Measurements from ENCODE around the gene FHL1. TPM values are rescaled to one million over a fixed set of nuclear protein-coding genes. Genes with fewer than 3 reads are reported as not detected.

The FHL1 gene
- polyA plus RNA-seq, 1 of the 3 experiments (the other 2 are of a cell fraction), result 57.8 TPM

DNA sequence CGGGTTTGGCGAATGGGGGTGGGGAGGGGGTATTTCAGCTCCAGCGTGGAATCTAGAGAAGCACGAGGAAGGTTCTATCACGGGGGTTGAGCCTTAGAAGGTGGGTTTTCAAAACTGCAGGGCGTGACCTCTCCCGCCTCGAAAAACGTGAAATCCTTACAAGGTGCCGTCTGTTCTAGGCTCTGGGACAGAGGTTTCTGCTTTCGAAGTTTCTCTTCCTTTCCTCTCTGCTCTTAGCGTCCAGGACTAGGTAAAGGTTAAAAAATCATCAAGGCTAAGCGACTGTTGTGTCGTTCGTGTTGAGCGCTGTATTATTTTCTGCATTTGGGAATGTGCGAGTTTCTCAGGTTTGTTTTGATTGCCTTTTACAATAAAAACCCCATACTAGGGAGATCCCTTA is 1.1 kb downstream of the FHL1 start:
- CTCF ChIA-PET, result no interaction called here
- POLR2A ChIA-PET, result no interaction called here
- H3K27ac ChIP-seq (ENCODE audit: low read depth in 2 of 2, low read length in 1 of 2), result no peak overlapping the region
- H3K4me3 ChIP-seq (ENCODE audit: low read depth in 2 of 2, low read length in 1 of 2), result peak overlapping the region; percentile 42 to 68
- H3K79me2 ChIP-seq (ENCODE audit: insufficient read depth), result no peaks in the 10 kb centered on the region; the same call in none of the 2 replicates
- no peaks in the 10 kb centered on the region; the same call in 1 of the 2 replicates for H3K27me3 ChIP-seq (ENCODE audit: insufficient read depth)
- H2AFZ ChIP-seq (ENCODE audit: low read depth), result no peak overlapping the region
- no peaks in the 10 kb centered on the region for H3K36me3 ChIP-seq (replicated peaks in 1 of 2; ENCODE audit: control insufficient read depth in 1 of 2, insufficient read depth in 2 of 2, low read length in 1 of 2)
- 23% methylated on average over 17 of the region's 17 CpGs for WGBS (ENCODE audit: low lambda C conversion rate)
- H3F3A ChIP-seq (replicated peaks; ENCODE audit: insufficient read depth), result no peaks in the 10 kb centered on the region
- H3K4me1 ChIP-seq (ENCODE audit: control insufficient read depth in 1 of 2, insufficient read depth in 2 of 2, low read depth in 1 of 2, low read length in 1 of 2), result no peaks in the 10 kb centered on the region; a peak in 2 of 4 replicates
- H4K20me1 ChIP-seq (ENCODE audit: insufficient read depth), result no peaks in the 10 kb centered on the region; the same call in 1 of the 2 replicates
- peak overlapping the region; percentile 67; the same call in 1 of the 2 replicates for H3K4me2 ChIP-seq
- no peak for DNase-seq
- H3K9me3 ChIP-seq, result no peaks in the 10 kb centered on the region
- TF ChIP-seq SMC3 (IDR thresholded peaks at IDR 0.05; ENCODE audit: low read depth, low read length), result no peak
- no peak for TF ChIP-seq FOXJ3 (CRISPR knock-in tag; IDR thresholded peaks at IDR 0.05)
- TF ChIP-seq, protein P1, sequence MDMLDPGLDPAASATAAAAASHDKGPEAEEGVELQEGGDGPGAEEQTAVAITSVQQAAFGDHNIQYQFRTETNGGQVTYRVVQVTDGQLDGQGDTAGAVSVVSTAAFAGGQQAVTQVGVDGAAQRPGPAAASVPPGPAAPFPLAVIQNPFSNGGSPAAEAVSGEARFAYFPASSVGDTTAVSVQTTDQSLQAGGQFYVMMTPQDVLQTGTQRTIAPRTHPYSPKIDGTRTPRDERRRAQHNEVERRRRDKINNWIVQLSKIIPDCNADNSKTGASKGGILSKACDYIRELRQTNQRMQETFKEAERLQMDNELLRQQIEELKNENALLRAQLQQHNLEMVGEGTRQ (IDR thresholded peaks at IDR 0.05; ENCODE audit: borderline replicate concordance, low read depth, low read length), result no peak
- TF ChIP-seq YY1 (IDR thresholded peaks at IDR 0.05; ENCODE audit: low read depth), result no peak
- TF ChIP-seq RCOR1 (IDR thresholded peaks at IDR 0.05; ENCODE audit: low read length), result no peak
- no peak for TF ChIP-seq ELF1 (IDR thresholded peaks at IDR 0.05)
- no peak for TF ChIP-seq TCF12 (IDR thresholded peaks at IDR 0.05)
- no peak for TF ChIP-seq NRF1 (IDR thresholded peaks at IDR 0.05; ENCODE audit: low read depth, low read length)
- TF ChIP-seq FOSL2 (IDR thresholded peaks at IDR 0.05; ENCODE audit: borderline replicate concordance, low read depth), result no peak
- TF ChIP-seq, protein P2, sequence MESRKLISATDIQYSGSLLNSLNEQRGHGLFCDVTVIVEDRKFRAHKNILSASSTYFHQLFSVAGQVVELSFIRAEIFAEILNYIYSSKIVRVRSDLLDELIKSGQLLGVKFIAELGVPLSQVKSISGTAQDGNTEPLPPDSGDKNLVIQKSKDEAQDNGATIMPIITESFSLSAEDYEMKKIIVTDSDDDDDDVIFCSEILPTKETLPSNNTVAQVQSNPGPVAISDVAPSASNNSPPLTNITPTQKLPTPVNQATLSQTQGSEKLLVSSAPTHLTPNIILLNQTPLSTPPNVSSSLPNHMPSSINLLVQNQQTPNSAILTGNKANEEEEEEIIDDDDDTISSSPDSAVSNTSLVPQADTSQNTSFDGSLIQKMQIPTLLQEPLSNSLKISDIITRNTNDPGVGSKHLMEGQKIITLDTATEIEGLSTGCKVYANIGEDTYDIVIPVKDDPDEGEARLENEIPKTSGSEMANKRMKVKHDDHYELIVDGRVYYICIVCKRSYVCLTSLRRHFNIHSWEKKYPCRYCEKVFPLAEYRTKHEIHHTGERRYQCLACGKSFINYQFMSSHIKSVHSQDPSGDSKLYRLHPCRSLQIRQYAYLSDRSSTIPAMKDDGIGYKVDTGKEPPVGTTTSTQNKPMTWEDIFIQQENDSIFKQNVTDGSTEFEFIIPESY (IDR thresholded peaks at IDR 0.05; ENCODE audit: borderline replicate concordance, low read depth), result no peak
- TF ChIP-seq, protein P3, sequence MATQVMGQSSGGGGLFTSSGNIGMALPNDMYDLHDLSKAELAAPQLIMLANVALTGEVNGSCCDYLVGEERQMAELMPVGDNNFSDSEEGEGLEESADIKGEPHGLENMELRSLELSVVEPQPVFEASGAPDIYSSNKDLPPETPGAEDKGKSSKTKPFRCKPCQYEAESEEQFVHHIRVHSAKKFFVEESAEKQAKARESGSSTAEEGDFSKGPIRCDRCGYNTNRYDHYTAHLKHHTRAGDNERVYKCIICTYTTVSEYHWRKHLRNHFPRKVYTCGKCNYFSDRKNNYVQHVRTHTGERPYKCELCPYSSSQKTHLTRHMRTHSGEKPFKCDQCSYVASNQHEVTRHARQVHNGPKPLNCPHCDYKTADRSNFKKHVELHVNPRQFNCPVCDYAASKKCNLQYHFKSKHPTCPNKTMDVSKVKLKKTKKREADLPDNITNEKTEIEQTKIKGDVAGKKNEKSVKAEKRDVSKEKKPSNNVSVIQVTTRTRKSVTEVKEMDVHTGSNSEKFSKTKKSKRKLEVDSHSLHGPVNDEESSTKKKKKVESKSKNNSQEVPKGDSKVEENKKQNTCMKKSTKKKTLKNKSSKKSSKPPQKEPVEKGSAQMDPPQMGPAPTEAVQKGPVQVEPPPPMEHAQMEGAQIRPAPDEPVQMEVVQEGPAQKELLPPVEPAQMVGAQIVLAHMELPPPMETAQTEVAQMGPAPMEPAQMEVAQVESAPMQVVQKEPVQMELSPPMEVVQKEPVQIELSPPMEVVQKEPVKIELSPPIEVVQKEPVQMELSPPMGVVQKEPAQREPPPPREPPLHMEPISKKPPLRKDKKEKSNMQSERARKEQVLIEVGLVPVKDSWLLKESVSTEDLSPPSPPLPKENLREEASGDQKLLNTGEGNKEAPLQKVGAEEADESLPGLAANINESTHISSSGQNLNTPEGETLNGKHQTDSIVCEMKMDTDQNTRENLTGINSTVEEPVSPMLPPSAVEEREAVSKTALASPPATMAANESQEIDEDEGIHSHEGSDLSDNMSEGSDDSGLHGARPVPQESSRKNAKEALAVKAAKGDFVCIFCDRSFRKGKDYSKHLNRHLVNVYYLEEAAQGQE (IDR thresholded peaks at IDR 0.05; ENCODE audit: low read depth, low read length), result no peak
- H3K9ac ChIP-seq, result no peak overlapping the region
- H3K9me2 ChIP-seq, result no peaks in the 10 kb centered on the region

DNA sequence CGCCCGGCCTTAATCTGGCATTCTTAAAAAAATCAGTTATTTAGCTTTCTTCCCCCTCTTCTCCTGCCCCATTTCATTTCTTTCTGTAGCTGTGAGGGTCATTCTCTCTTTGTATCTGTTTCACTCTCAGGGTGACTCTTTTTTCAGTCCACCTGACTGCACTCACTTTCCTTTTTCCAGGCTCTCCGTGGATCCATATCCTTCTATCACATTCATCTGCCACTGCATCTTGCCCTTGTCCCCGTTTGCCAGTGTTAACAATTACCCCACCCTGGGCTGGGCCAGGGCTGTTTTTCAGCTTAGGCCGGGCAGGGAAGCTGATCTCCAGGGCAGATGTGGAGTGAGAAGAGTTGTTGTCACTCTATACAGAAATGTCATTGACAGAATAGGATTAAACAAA is 7.7 kb downstream of the FHL1 start:
- CTCF ChIA-PET, result no interaction called here
- Histone ChIP-seq H4K20me1 (ENCODE audit: insufficient read depth) (no peaks in the 10 kb centered on the region; the same call in 1 of the 2 replicates), H3K36me3 (replicated peaks in 1 of 2; ENCODE audit: control insufficient read depth in 1 of 2, insufficient read depth in 2 of 2, low read length in 1 of 2) (no peaks in the 10 kb centered on the region), H2AFZ (ENCODE audit: low read depth) (no peak overlapping the region), H3K27me3 (ENCODE audit: insufficient read depth) (no peaks in the 10 kb centered on the region; the same call in 1 of the 2 replicates), H3F3A (replicated peaks; ENCODE audit: insufficient read depth) (no peaks in the 10 kb centered on the region), H3K4me2 (no peak overlapping the region), H3K4me1 (ENCODE audit: control insufficient read depth in 1 of 2, insufficient read depth in 2 of 2, low read depth in 1 of 2, low read length in 1 of 2) (no peaks in the 10 kb centered on the region), H3K9me3 (no peaks in the 10 kb centered on the region), H3K9me2 (no peaks in the 10 kb centered on the region), H3K79me2 (ENCODE audit: insufficient read depth) (no peaks in the 10 kb centered on the region; the same call in none of the 2 replicates), H3K9ac (no peak overlapping the region), H3K4me3 (ENCODE audit: low read depth in 2 of 2, low read length in 1 of 2) (no peak overlapping the region), H3K27ac (ENCODE audit: low read depth in 2 of 2, low read length in 1 of 2) (no peak overlapping the region)
- 34% methylated on average over 5 of the region's 5 CpGs for WGBS (ENCODE audit: low lambda C conversion rate)
- POLR2A ChIA-PET, result no interaction called here
- no peak for TF ChIP-seq USF1 (IDR thresholded peaks at IDR 0.05; ENCODE audit: borderline replicate concordance, low read depth)
- TF ChIP-seq, protein P2 (IDR thresholded peaks at IDR 0.05; ENCODE audit: borderline replicate concordance, low read depth), result no peak
- no peak for TF ChIP-seq RXRA (IDR thresholded peaks at IDR 0.05; ENCODE audit: borderline replicate concordance, low read depth)
- TF ChIP-seq, protein P4, sequence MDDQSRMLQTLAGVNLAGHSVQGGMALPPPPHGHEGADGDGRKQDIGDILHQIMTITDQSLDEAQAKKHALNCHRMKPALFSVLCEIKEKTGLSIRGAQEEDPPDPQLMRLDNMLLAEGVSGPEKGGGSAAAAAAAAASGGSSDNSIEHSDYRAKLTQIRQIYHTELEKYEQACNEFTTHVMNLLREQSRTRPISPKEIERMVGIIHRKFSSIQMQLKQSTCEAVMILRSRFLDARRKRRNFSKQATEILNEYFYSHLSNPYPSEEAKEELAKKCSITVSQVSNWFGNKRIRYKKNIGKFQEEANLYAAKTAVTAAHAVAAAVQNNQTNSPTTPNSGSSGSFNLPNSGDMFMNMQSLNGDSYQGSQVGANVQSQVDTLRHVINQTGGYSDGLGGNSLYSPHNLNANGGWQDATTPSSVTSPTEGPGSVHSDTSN (IDR thresholded peaks at IDR 0.05), result no peak
- no peak for TF ChIP-seq JUND (IDR thresholded peaks at IDR 0.05)
- no peak for DNase-seq
